22Rv1 (cell line): ENCODE measurements around the gene RNF175.

Experiments
- CTCF ChIP-seq: fragments of 450-650 bp; IDR thresholded peaks from 2 replicates; pipeline ENCODE4 v1.5.1; 2017; ENCODE audit warnings: mild to moderate bottlenecking
- ZFX ChIP-seq: fragments of 450-650 bp; IDR thresholded peaks from 2 replicates; pipeline ENCODE4 v1.6.1; 2017; ENCODE audit warnings: antibody characterized with exemption, borderline replicate concordance

GRCh38 chr4:153809307-153809706, 49.5 kb upstream of the RNF175 start:
- no peak for TF ChIP-seq CTCF
- no peak for TF ChIP-seq ZFX
